CD4-positive, alpha-beta T cell treated with Interleukin-10 for 1 hour (primary cell): ENCODE measurements around the gene ARSJ.

ENCODE experiments used
- DNase-seq: peaks from one replicate; pipeline ENCODE4 v3.0.0-alpha.2; 2020

Gene ARSJ

DNA sequence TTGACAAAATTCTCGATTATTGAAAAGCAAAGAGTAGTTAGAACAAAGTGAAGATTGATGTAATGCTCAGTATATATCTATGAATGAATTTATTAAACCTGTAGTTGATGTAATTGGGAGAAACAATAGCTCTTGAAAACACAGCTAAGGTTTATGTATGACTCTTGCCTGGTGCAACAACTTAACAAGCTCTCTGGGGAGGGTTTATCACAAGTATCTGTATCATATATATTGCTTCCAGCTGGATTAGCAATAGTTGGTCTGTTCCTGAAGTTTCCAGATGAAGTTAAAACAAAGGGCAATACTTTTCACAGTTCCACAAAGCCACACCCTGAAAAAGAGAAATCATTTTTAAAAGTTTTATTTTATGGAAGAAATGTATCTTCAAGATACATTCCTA, 91.4 kb downstream of the ARSJ start:
- DNase-seq, result no peak

GRCh38 chr4:113885291-113885690, 94.2 kb downstream of the ARSJ start:
- no peak for DNase-seq

- no peak for DNase-seq
These were observed 94.8 kb downstream of the ARSJ start for GRCh38 chr4:113884655-113885054.

DNA sequence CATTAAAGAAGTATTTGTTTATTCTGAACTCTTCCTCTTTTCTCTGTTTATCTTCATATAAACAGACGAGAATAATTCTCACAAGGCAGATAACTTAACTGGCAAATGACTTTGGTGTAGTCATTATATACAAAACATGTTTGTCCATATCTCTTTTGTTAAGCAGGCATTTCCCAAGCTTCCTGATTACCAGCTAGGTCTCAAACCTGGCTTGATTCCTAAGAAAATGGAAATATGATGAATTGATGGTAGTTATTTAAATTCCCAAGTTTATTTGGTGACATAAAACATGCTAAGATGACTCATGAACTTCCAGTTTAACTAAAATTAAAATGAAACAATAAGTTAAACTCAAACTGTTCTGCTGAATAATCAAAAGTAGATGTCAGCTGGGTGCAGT, 96.8 kb downstream of the ARSJ start:
- DNase-seq, result no peak

- DNase-seq, result no peak
These were observed 98.2 kb downstream of the ARSJ start for GRCh38 chr4:113881256-113881655.

- no peak for DNase-seq
These were observed 99.0 kb downstream of the ARSJ start for GRCh38 chr4:113880240-113881028.

DNA sequence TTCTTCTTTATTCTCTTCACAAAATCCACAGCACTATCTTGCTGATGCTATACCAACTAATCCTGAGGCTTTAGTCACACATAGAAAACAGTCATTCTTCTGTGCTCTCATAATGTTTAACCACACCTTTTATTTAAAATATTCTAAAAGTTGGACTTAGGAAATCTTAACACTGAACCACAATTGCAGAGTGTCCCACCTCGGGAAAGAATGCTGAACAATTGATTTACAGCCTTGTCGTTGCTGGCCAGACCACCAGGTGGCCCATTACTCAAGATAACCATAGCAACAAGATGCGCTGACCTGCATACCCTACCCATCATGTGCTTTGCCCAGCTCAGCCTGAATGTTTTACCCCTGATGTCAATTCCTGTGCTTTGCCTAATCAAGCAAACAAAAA, 100.8 kb downstream of the ARSJ start:
- DNase-seq, result no peak

DNA sequence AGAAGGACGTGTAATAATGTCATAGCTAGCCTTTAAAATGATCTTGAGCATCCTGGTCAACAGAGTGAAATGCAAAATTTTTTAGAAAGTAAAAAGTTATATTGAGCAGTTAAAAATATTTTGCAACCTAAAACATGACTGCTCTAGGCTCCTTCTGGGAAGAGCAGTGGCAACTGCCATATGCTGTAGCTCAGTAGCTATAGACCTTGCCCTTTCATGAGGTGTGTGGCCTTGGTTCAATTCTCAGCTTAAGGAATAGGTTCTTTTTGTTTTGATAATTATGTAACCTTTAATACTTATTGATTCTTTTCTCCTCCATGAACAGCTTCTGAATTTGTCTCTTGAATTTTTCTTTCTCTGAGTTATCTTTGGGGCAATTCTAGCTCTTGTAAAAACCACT, 105.0 kb downstream of the ARSJ start:
- DNase-seq, result no peak

- no peak for DNase-seq
These were observed 105.9 kb downstream of the ARSJ start for GRCh38 chr4:113873508-113873907.

DNA sequence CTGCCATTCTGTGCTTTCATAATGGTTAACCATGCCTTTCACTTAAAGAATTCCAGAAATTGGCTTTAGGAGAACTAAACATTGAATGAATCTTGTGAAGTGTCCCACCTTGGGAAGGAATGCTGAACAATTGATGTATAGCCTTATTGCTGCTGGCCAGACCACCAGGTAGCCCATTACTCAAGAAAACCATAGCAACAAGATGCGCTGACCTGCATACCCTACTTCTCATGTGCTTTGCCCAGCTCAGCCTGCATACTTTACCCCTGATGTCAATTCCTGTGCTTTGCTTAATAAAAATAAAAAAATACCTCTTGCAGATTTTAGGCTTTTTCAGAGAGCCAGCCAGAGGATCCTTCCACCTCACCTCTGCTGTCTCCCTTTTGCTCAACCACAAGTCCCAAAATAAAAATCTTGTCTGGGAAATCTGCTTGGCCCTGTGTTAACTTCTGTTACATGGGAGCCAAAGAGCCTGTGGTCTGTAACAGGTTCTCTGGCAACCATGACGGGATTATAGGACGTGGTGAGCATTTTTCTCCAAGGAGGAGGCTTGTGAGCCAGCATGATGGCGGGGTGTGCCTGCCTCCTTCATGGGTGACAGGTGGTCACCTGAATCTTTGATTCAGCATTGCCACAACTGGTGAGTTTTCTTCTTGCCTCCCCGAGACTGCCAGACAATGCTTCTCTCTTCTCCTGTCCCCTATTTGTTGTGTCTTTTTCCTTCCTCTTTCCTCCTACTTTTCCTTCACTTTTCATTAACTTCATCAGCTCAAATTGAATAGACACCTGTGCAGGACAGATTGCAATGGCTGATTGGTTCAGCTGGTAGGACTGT, 106.8 kb downstream of the ARSJ start:
- DNase-seq, result no peak

- DNase-seq, result no peak
These were observed 108.4 kb downstream of the ARSJ start for GRCh38 chr4:113871080-113871479.

DNA sequence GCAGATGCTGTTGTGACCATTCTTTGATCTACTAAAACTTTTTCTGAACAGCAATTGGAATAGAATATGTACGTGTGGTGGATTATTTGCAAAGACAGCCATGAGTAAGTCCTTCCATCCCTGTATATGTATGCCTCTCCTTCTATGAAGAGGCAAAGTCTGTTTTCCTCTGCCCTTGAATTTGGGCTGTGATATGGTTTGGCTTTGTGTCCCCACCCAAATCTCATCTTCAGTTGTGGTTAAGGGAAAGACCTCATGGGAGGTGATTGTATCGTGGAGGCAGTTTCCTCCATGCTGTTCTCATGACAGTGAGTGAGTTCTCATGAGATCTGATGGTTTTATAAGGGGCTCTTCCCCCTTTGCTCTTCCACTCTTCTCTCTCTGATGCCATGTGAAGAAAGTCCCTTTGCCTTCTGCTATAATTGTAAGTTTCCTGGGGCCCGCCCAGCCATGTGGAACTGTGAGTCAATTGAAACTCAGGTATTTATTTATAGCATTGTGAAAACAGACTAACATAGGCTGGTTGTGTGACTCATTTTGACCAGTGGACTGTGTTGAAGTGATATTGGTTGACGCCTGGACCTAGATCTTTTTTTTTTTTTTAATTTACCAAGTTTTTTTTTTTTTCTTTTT, 109.6 kb downstream of the ARSJ start:
- DNase-seq, result peak; percentile 8

DNA sequence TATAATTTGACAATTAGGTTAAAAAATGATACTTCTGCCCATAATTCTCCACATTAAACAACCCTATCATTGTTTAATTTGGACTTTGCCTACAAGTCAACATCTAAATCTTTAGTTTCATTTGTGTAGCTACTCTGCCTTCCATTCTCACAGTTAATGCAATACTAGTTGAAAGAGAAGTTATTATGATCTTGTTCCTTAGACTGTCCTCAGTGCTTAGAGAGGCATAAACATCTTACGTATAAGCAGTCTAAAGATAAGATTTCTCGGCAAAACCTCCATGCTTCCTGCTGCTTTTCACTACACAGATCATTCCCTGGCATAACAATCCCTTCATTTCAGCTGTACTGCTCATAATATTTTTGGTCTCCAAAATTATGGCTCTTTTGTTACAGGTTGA, 112.8 kb downstream of the ARSJ start:
- no peak for DNase-seq

DNA sequence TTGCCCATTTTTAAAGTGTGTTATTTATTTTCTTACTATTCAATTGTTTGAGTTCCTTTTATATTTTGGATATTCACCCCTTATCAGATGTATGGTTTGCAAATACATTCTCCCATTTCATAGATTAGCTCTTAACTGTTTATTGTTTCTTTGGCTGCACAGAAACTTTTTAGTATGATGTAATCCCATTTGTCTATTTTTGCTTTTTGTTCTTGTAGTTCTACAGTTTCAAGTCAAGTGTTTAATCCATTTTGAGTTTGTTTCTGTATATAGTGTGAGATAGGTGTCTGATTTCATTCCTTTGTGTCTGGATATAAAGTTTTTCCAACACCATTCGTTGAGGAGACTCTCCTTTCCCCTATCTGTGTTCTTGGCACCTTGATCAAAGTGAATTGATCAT, 120.5 kb downstream of the ARSJ start:
- DNase-seq, result no peak

DNA sequence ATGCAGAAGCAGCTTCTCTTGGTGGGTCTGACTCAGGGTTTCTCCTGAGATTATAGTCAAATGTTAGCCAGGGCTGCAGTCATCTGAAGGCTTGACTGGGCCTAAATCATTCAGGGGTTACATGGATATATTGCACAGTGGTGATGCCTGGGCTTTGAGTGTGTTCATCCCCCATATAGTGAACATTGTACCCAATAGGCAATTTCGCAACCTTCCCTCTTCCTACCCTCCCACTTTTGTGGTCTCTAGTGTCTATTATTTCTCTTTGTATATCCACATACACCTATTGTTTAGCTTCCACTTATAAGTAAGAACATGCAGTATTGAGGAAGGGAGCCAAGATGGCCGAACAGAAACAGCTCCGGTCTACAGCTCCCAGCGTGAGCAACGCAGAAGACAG, 127.6 kb downstream of the ARSJ start:
- no peak for DNase-seq
